OCI-LY7 (cell line): ENCODE measurements around the gene PARP6. TPM values are rescaled to one million over a fixed set of nuclear protein-coding genes. Genes with fewer than 3 reads are reported as not detected.

ENCODE experiments used
- BruUV-seq: library from RNA; stranded (reverse); fragments of 400-500 nt; replicated peaks from 2 replicates; lab custom pipeline; 2021; lab: Mats Ljungman, UMichigan
- CTCF ChIA-PET: fragments of 300-600 bp; sonication (Branson Sonifier 250); formaldehyde crosslinking; loops from one replicate; lab custom pipeline; 2022; ENCODE audit warnings: antibody characterized with exemption; ENCODE audit not compliant: unreplicated experiment; lab: Charles Lee
- POLR2A ChIA-PET: fragments of 300-600 bp; sonication (Branson Sonifier 250); formaldehyde crosslinking; loops from one replicate; lab custom pipeline; 2022; ENCODE audit warnings: antibody characterized with exemption; lab: Charles Lee
- DNase-seq: peaks from one replicate; pipeline ENCODE4 v3.0.0-alpha.2; 2015; ENCODE audit warnings: low spot score
- H2AFZ ChIP-seq: fragments of 200-600 bp; sonication (generic), shearing (Covaris generic); 2 replicates; pipeline ENCODE4 v1.6.1; 2014; ENCODE audit warnings: mild to moderate bottlenecking, antibody characterized with exemption, low read length, moderate library complexity
- H3K27ac ChIP-seq: fragments of 200-600 bp; sonication (generic); 2 replicates; pipeline ENCODE4 v1.5.1; 2014; ENCODE audit warnings: mixed run types, low read depth, mild to moderate bottlenecking, moderate library complexity, low read length, inconsistent platforms; ENCODE audit not compliant: poor library complexity, severe bottlenecking
- H3K36me3 ChIP-seq: fragments of 200-600 bp; sonication (generic); 2 replicates; pipeline ENCODE4 v1.6.1; 2014; ENCODE audit warnings: mild to moderate bottlenecking, antibody characterized with exemption, low read length, moderate library complexity, mixed read lengths; ENCODE audit not compliant: insufficient read depth
- H3K4me1 ChIP-seq: fragments of 200-600 bp; sonication (generic); 2 replicates; pipeline ENCODE4 v1.5.1; 2014; ENCODE audit warnings: mild to moderate bottlenecking, low read length; ENCODE audit not compliant: insufficient read depth, poor library complexity, severe bottlenecking
- H3K4me2 ChIP-seq: fragments of 200-600 bp; sonication (generic); 2 replicates; pipeline ENCODE4 v1.6.1; 2014; ENCODE audit warnings: mild to moderate bottlenecking, low read length
- H3K4me3 ChIP-seq: fragments of 200-600 bp; sonication (generic); 2 replicates; pipeline ENCODE4 v1.5.1; 2014; ENCODE audit warnings: mild to moderate bottlenecking, low read depth, low read length; ENCODE audit not compliant: poor library complexity, severe bottlenecking
- H3K79me2 ChIP-seq: fragments of 200-600 bp; sonication (generic); 2 replicates; pipeline ENCODE4 v1.6.1; 2016; ENCODE audit warnings: low read depth, mild to moderate bottlenecking, low read length, moderate library complexity, mixed read lengths; ENCODE audit not compliant: insufficient read depth
- H3K9me2 ChIP-seq: fragments of 200-600 bp; sonication (generic); 2 replicates; pipeline ENCODE4 v1.6.1; 2016; ENCODE audit warnings: mild to moderate bottlenecking, low read length, mixed read lengths; ENCODE audit not compliant: insufficient read depth
- H3K9me3 ChIP-seq: fragments of 200-600 bp; sonication (generic); 2 replicates; pipeline ENCODE4 v1.6.1; 2014; ENCODE audit warnings: mild to moderate bottlenecking, mixed run types, low read length, mixed read lengths
- H4K20me1 ChIP-seq: fragments of 200-600 bp; sonication (generic); 2 replicates; pipeline ENCODE4 v1.6.1; 2014; ENCODE audit warnings: mild to moderate bottlenecking, antibody characterized with exemption, low read length, moderate library complexity, mixed read lengths; ENCODE audit not compliant: insufficient read depth
- CTCF ChIP-seq: fragments of 200-600 bp; sonication (generic); conservative IDR thresholded peaks from 2 replicates; pipeline ENCODE4 v1.5.1; 2014; ENCODE audit warnings: mild to moderate bottlenecking, antibody characterized with exemption, low read length, moderate library complexity, mixed read lengths
- EZH2phosphoT487 ChIP-seq: fragments of 200-600 bp; sonication (generic); IDR thresholded peaks from 2 replicates; pipeline ENCODE4 v1.6.1; 2018; ENCODE audit warnings: low read depth, borderline replicate concordance, mild to moderate bottlenecking, mixed run types, antibody characterized with exemption, low read length, moderate library complexity, mixed read lengths
- intact Hi-C: fragments of 100-400 bp; cut with micrococcal nuclease; formaldehyde crosslinking; loops from one replicate; pipeline ENCODE4 v1.10.0; 2022; ENCODE audit not compliant: unreplicated experiment
- total RNA-seq, 2 experiments: library from RNA; depleted of rRNA in 1 of 2; stranded (reverse); fragments of >200 nt in 1 of 2; shearing (Covaris generic) in 1 of 2; gene quantifications; 2 replicates each; pipeline ENCODE4 v1.2.3, GENCODE V29; 2014 to 2022

The PARP6 gene
- total RNA-seq, 2 experiments from 2014 or later: 58.3 to 73.3 TPM

- intact Hi-C loops: no loop called here
- no peaks in the 10 kb centered on the region for H3K4me1 ChIP-seq
These were observed 34.7 kb upstream of the PARP6 start for GRCh38 chr15:72307026-72307425.

GRCh38 chr15:72306211-72306785 lies 33.9 kb upstream of the PARP6 start:
- BruUV-seq: no TSS peak
- no peak overlapping the region for H3K4me2 ChIP-seq
- no peaks in the 10 kb centered on the region for H3K4me1 ChIP-seq
- H3K4me3 ChIP-seq: no peak overlapping the region
- H3K36me3 ChIP-seq: no peaks in the 10 kb centered on the region
- H3K9me3 ChIP-seq: no peaks in the 10 kb centered on the region
- no peak for TF ChIP-seq CTCF
- no peak for TF ChIP-seq EZH2phosphoT487
- CTCF ChIA-PET: no interaction called here
- H4K20me1 ChIP-seq: no peaks in the 10 kb centered on the region
- peak; percentile 31 for DNase-seq
- no peak overlapping the region for H2AFZ ChIP-seq
- no peaks in the 10 kb centered on the region for H3K79me2 ChIP-seq
- intact Hi-C loops: no loop called here
- POLR2A ChIA-PET: interaction anchor here (0.5 to 0.7 kb wide), 2 partner anchors 317 to 377 kb away, joined by 3 to 4 read pairs; no protein-coding TSS in a partner anchor
- no peaks in the 10 kb centered on the region for H3K9me2 ChIP-seq
- no peak overlapping the region for H3K27ac ChIP-seq

More at GRCh38 chr15:72307026-72307425, 34.7 kb upstream of the PARP6 start:
- no peak for TF ChIP-seq EZH2phosphoT487
- TF ChIP-seq CTCF: no peak
- Histone ChIP-seq H3K79me2 (no peaks in the 10 kb centered on the region), H3K27ac (no peak overlapping the region), H4K20me1 (no peaks in the 10 kb centered on the region), H2AFZ (no peak overlapping the region), H3K36me3 (no peaks in the 10 kb centered on the region), H3K4me2 (no peak overlapping the region), H3K9me2 (no peaks in the 10 kb centered on the region), H3K9me3 (no peaks in the 10 kb centered on the region), H3K4me3 (no peak overlapping the region)
- ChIA-PET POLR2A (no interaction called here), CTCF (no interaction called here)
- DNase-seq: no peak
- BruUV-seq: no TSS peak

- Histone ChIP-seq H3K36me3 (no peaks in the 10 kb centered on the region), H3K4me2 (no peak overlapping the region), H3K4me1 (no peaks in the 10 kb centered on the region), H3K79me2 (no peaks in the 10 kb centered on the region), H2AFZ (no peak overlapping the region), H3K27ac (no peak overlapping the region), H3K9me3 (no peaks in the 10 kb centered on the region), H4K20me1 (no peaks in the 10 kb centered on the region), H3K9me2 (no peaks in the 10 kb centered on the region), H3K4me3 (no peak overlapping the region)
- intact Hi-C loops: no loop called here
- TF ChIP-seq EZH2phosphoT487 (no peak), CTCF (no peak)
- ChIA-PET POLR2A (no interaction called here), CTCF (no interaction called here)
- BruUV-seq: no TSS peak
- DNase-seq: no peak
These were observed 32.2 kb upstream of the PARP6 start for GRCh38 chr15:72304596-72304995.
